LNCaP clone FGC (cell line): ENCODE data around the gene EHBP1.

Experiments
- DNase-seq: peaks from one replicate; pipeline ENCODE4 v3.0.0-alpha.2; 2011; ENCODE audit warnings: low read depth
- H3K4me3 ChIP-seq: 2 replicates; pipeline ENCODE4 v1.5.1; 2011; ENCODE audit warnings: mild to moderate bottlenecking, low read depth, low read length, control low read depth
- TF ChIP-seq, protein P1 (sequence below): IDR thresholded peaks from 2 replicates; pipeline ENCODE4 v1.5.1; 2012; ENCODE audit warnings: mild to moderate bottlenecking; ENCODE audit not compliant: control insufficient read depth, insufficient read depth; ENCODE audit errors: extremely low read depth

The EHBP1 gene

DNA sequence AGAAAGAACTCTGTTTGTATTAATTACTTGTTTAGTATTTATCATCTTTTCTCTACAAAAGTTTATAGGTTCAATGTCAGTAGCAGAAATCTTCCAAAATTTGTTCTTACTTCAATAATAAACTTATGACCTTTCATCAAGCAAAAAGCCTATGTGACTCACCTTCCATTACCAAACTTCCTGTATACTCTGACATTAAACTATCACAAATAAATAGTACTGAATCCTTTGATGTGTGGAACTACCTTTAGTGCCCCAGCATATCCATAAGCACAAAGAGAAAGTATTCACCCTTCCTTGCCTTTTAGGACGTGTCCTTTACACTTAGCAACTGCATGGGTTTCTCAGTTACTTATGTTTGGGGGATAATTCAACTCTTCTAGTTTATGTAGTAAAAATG is 166.0 kb downstream of the EHBP1 start:
- no peak overlapping the region for H3K4me3 ChIP-seq
- TF ChIP-seq, protein P1, sequence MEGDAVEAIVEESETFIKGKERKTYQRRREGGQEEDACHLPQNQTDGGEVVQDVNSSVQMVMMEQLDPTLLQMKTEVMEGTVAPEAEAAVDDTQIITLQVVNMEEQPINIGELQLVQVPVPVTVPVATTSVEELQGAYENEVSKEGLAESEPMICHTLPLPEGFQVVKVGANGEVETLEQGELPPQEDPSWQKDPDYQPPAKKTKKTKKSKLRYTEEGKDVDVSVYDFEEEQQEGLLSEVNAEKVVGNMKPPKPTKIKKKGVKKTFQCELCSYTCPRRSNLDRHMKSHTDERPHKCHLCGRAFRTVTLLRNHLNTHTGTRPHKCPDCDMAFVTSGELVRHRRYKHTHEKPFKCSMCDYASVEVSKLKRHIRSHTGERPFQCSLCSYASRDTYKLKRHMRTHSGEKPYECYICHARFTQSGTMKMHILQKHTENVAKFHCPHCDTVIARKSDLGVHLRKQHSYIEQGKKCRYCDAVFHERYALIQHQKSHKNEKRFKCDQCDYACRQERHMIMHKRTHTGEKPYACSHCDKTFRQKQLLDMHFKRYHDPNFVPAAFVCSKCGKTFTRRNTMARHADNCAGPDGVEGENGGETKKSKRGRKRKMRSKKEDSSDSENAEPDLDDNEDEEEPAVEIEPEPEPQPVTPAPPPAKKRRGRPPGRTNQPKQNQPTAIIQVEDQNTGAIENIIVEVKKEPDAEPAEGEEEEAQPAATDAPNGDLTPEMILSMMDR: no peak
- no peak for DNase-seq

DNA sequence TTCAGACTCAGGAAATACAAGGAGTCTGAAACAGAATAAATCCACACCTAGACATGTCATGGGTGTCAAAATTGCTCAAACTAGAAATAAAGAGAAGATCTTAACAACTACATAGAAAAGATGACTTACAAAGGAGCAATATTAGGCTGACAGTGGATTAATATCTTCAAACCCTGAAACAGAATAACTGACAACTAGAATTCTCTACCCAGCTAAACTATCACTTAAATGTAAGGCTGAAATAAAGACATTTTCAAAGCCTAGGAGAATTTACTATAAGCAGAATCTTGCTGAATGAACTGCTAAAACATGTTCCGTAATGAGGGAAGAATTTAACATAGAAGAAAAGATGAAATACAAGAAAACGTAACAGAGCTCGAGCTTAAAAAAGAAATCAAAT is 168.1 kb downstream of the EHBP1 start:
- TF ChIP-seq, protein P1: no peak
- no peak for DNase-seq
- no peak overlapping the region for H3K4me3 ChIP-seq

DNA sequence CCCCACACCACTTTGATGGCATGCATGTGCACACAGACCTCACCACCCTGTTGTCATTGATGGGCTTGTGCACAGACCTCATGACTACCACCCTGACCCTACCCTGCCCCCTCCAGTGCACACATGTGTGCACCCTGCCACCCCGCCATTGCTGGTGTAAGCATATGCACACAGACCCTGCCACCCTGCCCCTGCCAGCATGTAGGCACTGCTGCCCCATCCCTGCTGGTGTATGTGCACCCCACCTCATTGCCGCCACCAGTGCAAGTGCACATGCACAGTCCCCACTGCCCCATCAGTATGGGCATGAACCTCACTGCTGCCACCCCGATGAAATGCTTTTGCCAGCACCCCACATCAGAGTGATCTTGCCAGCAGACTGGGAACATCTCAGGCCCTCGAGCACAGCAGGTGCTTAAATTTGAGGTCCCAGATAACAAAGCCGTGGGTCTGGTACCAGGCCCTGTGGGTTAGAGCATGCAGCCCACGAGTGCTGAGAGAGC is 169.4 kb downstream of the EHBP1 start:
- TF ChIP-seq, protein P1: no peak
- DNase-seq: no peak
- H3K4me3 ChIP-seq: no peak overlapping the region

DNA sequence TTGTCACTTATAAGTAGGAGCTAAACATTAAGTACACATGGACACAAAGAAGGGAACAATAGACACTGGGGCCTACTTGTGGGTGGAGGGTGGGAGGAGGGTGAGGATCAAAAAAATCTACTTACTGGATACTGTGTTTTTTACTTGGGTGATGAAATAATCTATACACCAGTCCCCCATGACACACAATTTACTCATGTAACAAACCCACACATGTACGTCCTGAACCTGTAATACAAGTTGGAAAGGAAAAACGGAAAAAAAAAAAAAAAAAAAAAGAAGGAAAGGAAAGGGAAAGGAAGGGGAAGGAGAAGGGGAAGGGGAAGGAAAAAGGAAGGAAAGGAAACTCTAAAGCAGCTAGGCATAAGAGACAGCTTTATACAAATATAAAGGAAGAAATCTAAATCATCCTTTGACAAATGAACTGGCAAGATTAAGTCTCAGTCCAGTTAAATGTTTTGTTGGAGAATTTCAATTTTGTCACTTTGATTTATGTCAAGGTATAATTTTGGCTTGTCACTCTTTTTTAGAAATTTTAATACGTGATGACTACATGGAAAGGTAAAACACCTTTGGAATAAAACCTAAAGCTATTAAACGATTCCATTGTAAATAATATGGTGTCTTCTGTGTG is 175.8 kb downstream of the EHBP1 start:
- DNase-seq: no peak
- TF ChIP-seq, protein P1: no peak
- no peak overlapping the region for H3K4me3 ChIP-seq

DNA sequence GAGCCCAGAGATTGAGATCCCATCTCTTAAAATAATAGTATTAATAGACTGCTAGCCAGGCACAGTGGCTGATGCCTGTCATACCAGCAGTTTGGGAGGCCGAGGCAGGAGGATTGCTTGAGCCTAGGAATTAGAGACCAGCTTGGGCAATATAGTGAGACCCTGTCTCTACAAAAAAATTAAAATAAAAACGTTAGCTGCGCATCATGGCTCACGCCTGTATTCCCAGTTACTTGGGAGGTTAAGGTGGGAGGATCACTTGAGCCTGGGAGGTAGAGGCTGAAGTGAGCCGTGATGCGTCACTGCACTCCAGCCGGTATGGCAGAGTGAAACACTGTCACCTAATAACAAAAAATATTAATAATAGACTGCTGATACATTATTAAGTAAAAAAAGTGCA is 178.1 kb downstream of the EHBP1 start:
- TF ChIP-seq, protein P1: no peak
- no peak for DNase-seq
- no peak overlapping the region for H3K4me3 ChIP-seq

DNA sequence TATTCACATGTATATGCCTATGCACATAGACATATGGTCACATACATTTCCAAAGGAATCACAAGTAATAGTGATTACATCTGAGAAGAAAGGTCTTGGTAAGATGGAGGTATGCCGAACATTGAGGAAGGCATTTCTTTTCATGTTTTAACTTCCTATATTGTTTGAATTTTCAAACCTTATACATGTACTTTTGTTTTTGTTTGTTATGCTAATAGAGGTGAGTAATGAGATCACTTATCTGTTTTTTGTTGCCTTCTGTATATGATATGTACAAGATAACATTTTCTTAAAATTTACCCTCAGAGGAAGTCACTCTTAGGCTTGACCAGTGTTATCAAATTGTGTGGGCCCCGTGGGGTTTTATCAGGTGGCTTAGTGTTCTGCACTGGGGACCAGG is 178.6 kb downstream of the EHBP1 start:
- TF ChIP-seq, protein P1: no peak

DNA sequence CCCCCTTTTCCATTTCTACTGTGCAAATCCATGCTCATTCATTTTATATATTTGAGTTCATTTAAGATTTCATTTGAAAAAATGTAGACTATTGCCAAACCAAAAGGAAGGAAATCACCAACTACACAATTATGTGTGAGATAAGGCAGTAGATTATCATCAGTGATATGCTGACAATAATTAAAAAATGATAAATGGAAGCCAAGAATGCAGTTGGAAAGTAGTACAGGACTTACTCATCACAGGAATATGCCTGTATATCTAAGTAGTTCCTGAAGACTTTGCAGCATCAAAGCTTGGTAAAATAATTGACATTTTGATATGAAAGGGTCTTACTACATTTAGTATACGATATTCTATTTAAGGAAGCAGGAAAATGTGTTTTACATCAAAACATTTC is 179.0 kb downstream of the EHBP1 start:
- H3K4me3 ChIP-seq: no peak overlapping the region
- DNase-seq: no peak
- TF ChIP-seq, protein P1: no peak

More for the DNA sequence above, 178.6 kb downstream of the EHBP1 start:
- H3K4me3 ChIP-seq: no peak overlapping the region
- no peak for DNase-seq
